ENCODE data around the gene C4orf36. TPM values are rescaled to one million over a fixed set of nuclear protein-coding genes. Genes with fewer than 3 reads are reported as not detected.

C4orf36 gene
- total and polyA plus RNA-seq, 2 of the 8 experiments (the other 6 are each of a cell fraction or from before 2014, with no cell fraction given) = 1.2 to 1.5 TPM

DNA sequence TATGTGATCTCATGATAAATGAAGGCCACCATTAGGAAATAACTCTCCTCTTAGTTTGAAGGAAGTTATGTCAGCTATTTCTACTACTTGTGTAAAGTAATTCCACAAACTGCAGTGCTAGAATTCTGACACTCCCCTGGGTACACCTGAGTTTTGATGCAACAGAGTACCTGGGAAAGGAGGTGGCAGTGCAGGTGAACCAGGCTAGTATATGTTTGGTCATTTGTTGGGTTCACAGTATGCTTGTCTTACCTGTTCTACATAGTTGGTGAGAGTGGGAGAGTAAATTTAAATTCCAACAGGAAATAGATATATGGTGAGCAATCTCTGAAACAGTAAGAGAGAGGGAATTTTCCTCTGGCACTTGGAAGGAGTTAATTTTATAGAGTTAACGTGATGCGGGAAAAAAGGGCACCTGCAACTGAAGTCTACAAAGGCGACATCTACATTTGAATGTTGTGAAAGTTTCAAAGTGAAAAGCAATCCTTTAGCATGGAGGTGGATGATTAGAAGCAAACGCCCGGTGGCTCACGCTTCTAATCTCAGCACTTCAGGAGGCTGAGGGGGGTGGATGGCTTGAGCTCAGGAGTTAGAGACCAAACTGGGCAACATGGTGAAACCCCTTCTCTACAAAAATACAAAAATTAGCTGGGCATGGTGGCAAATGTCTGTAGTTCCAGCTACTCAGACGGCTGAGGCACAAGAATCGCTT lies 34.7 kb downstream of the C4orf36 start (continued):
- TF ChIP-seq GTF2F1 (IDR thresholded peaks at IDR 0.05; ENCODE audit: borderline replicate concordance, low read depth, low read length) (no peak), TCF12 (IDR thresholded peaks at IDR 0.05; ENCODE audit: low read depth, low read length) (0 out of 2 replicates have a peak, but pooled peaks have one; percentile 54), TEAD4 (IDR thresholded peaks at IDR 0.05; ENCODE audit: low read depth, low read length) (no peak), PHF8 (conservative IDR thresholded peaks at IDR 0.05; ENCODE audit: low read depth, low read length) (no peak), CBX5 (IDR thresholded peaks at IDR 0.05; ENCODE audit: low read depth, low read length) (no peak), KDM4A (IDR thresholded peaks at IDR 0.05; ENCODE audit: low read depth, low read length, severe bottlenecking) (no peak), POU5F1 (IDR thresholded peaks at IDR 0.05; ENCODE audit: low read depth, low read length) (no peak), POLR2AphosphoS5 (IDR thresholded peaks at IDR 0.05; ENCODE audit: low read depth, low read length) (no peak), RAD21 (IDR thresholded peaks at IDR 0.05 in 1 of 2, conservative IDR thresholded peaks at IDR 0.05 in 1 of 2; ENCODE audit: low read depth in 2 of 2, low read length in 2 of 2) (0 out of 4 replicates have a peak, but pooled peaks of 1 of the 2 experiments have one; percentile 1)

Measured in H1 (cell line).